ENCODE results near the gene RAB27A. TPM values are rescaled to one million over a fixed set of nuclear protein-coding genes. Genes with fewer than 3 reads are reported as not detected.
"Not testable (repeated sequence)": the region's sequence is repeated elsewhere in the genome, so short reads cannot be mapped to it uniquely, and the experiment has no call there.

RAB27A gene
- total RNA-seq, 4 donors from 2014 or later, result 6.2 to 11.9 (median 7.5) TPM

GRCh38 chr15:55250392-55250791 is 39.2 kb downstream of the RAB27A start:
- no peak overlapping the region for H3K4me3 ChIP-seq (ENCODE audit: low read depth, poor library complexity, severe bottlenecking)
- intact Hi-C loops (cut with DNase I; ENCODE audit: low total_unique reads), result no loop called here
- peak in 1 of 2 donors; percentile 36 for DNase-seq (ENCODE audit: low spot score in 2 of 2)
- TF ChIP-seq POLR2A (IDR thresholded peaks at IDR 0.05) (no peak), CTCF (IDR thresholded peaks at IDR 0.05) (no peak)
- WGBS, 2 donors, result 33 to 45% methylated on average over 2 of the region's 2 CpGs

- WGBS, 2 donors, result 94 to 95% methylated on average over 9 of the region's 9 CpGs
- H3K4me3 ChIP-seq (ENCODE audit: low read depth, poor library complexity, severe bottlenecking); intact Hi-C loops (cut with DNase I; ENCODE audit: low total_unique reads); DNase-seq (ENCODE audit: low spot score in 2 of 2): not testable (repeated sequence)
These were observed 39.7 kb downstream of the RAB27A start for GRCh38 chr15:55249885-55250284.

GRCh38 chr15:55248895-55249294 is 40.7 kb downstream of the RAB27A start:
- intact Hi-C loops (cut with DNase I; ENCODE audit: low total_unique reads), result no loop called here
- H3K4me3 ChIP-seq (ENCODE audit: low read depth, poor library complexity, severe bottlenecking), result no peak overlapping the region
- WGBS, 2 donors, result 62 to 73% methylated on average over 1 of the region's 1 CpG
- TF ChIP-seq CTCF (IDR thresholded peaks at IDR 0.05) (no peak), POLR2A (IDR thresholded peaks at IDR 0.05) (no peak)
- DNase-seq (ENCODE audit: low spot score in 2 of 2), result no peak

- H3K4me3 ChIP-seq (ENCODE audit: low read depth, poor library complexity, severe bottlenecking), result no peak overlapping the region
- WGBS, 2 donors, result 78 to 86% methylated on average over 7 of the region's 7 CpGs
- TF ChIP-seq POLR2A (IDR thresholded peaks at IDR 0.05), result no peak
- no peak for TF ChIP-seq CTCF (IDR thresholded peaks at IDR 0.05)
- DNase-seq (ENCODE audit: low spot score in 2 of 2), result no peak
- intact Hi-C loops (cut with DNase I; ENCODE audit: low total_unique reads), result no loop called here
These were observed 41.7 kb downstream of the RAB27A start for GRCh38 chr15:55247766-55248427.

- TF ChIP-seq CTCF (IDR thresholded peaks at IDR 0.05) (no peak), POLR2A (IDR thresholded peaks at IDR 0.05) (no peak)
- no peak for DNase-seq (ENCODE audit: low spot score in 2 of 2)
- intact Hi-C loops (cut with DNase I; ENCODE audit: low total_unique reads), result no loop called here
- no peak overlapping the region for H3K4me3 ChIP-seq (ENCODE audit: low read depth, poor library complexity, severe bottlenecking)
These were observed 42.3 kb downstream of the RAB27A start for GRCh38 chr15:55247311-55247710.

GRCh38 chr15:55246567-55246966 is 43.0 kb downstream of the RAB27A start:
- 90 to 100% methylated on average over 3 of the region's 3 CpGs for WGBS, 2 donors
- intact Hi-C loops (cut with DNase I; ENCODE audit: low total_unique reads), result no loop called here
- DNase-seq (ENCODE audit: low spot score in 2 of 2), result no peak
- TF ChIP-seq POLR2A (IDR thresholded peaks at IDR 0.05) (no peak), CTCF (IDR thresholded peaks at IDR 0.05) (no peak)
- no peak overlapping the region for H3K4me3 ChIP-seq (ENCODE audit: low read depth, poor library complexity, severe bottlenecking)
